HT1080 (cell line): ENCODE measurements around the gene MRGPRG. TPM values are rescaled to one million over a fixed set of nuclear protein-coding genes. Genes with fewer than 3 reads are reported as not detected.

Experiments used
- DNase-seq: peaks from one replicate; pipeline ENCODE4 v3.0.0-alpha.2; 2015; ENCODE audit warnings: low read depth
- total RNA-seq: library from RNA; depleted of rRNA; stranded (reverse); fragments of >200 nt; shearing (Covaris generic); gene quantifications from 2 replicates; pipeline ENCODE4 v1.2.3, GENCODE V29; 2014

MRGPRG gene
- total RNA-seq, 1 experiment from 2014 or later, result not detected

GRCh38 chr11:3207526-3208189, 11.0 kb downstream of the MRGPRG start:
- DNase-seq, result no peak

DNA sequence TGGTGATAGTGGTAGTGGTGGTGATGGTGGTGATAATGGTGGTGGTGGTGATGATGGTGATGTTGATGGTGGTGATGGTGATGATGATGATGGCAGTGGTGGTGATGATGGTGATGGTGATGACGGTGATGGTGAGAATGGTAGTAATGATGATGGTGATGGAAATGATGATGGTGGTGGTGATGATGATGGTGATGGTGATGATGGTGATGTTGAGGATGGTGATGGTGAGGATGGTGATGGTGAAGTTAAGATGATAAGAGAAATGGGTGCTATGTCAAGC, 11.8 kb downstream of the MRGPRG start:
- no peak for DNase-seq

- DNase-seq, result no peak
These were observed 12.3 kb downstream of the MRGPRG start for GRCh38 chr11:3206156-3206921.

DNA sequence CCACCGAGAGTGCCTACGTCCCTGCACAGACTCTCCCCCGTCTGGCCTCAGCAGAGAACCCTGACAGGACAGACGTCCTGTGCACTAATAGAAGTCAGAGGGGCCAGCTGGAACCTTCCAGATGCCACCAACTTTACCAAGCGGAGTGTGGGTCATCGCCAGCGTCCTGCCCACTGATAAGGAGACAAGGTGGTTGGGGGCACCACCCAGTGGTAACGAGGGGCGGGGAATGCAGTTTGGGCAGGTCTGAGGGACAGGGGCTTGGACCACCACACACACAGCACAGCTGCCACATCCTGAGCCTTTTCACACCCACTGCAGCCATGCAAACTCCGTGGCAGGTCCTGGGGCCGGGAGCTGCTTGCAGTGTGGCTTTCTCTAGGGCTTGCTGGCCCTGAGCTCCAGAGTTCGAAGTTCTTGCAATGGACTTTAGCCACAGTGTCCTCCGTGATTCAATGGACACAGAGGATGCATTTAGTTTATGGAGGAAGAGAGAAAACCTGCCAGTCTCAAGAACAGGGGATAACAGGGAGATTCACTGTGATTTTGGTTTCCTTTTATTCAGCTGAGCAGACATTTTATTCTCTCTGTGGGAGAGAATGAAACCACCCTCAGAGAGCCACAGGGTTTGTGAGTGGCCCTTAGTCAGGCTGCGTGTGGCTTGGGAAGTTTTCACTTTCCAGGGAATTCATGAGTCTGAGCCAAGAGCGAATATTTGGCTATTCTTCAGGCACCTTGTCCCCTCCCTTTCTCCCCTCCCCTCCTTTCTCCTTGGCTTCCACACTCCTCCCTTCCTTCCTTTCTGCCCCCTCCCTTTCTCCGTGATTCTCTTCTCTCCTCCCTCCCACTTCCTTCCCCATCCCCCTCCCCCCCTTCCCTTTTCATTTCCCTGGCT, 13.1 kb downstream of the MRGPRG start:
- DNase-seq, result no peak

GRCh38 chr11:3204141-3205015, 14.2 kb downstream of the MRGPRG start:
- no peak for DNase-seq

DNA sequence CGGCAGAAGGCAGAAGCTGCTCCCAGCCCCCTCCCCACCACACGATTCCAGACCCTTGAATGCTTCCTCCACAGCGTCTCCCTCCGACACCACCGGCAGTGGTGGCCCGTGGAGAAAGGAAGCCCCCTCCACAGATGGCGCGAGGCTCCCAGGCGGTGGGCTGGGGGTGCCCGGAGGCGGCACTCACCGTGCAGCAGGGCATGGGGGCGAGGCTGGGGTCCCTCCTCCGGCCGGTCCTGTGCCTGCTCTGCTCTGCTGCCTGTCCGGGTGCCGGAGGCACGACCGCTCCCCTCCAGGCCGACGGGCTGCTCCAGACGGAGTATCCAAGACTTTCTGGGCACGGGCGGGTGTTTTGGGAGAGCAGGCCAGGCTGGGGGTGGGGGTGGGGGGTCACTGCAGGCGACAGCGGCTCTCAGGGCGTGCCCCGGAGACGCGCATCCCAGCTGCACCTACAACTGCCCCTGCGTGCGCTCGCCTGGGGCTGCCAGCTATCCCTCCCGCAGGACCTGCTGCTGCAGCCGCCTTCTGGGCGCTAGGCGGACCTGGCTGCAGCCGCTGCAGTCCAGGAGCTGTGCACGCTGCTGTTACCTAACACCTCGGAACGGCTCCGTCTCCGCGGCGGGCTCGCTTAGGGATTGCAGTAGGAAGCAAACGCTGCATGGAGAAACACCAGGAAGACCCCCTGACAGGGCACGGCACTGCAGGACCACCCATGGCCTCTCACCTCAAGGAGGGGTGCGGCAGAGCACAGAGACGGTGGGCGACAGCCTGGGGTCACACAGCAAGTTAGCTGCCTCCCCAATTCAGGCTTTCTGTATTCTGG, 15.2 kb downstream of the MRGPRG start:
- no peak for DNase-seq

DNA sequence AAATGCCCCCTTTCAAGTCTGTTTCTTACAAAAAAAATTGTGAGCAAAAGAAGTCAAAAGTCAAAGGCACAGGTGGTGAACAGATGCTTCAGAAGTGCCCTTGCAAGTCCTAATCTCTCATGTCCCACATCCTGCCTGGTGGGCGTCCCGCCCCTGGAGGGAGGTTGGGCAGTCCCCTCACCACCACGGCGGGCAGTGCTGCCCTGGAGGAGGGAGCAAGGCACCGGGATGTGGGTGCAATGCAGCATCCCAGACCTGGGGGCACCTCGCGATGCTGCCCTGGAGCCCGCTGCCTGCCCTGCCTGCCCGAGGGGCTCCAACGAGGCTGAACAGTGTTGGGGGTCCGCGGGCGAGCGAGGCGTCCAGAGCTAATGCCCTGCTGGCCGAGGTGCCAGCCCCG, 15.9 kb downstream of the MRGPRG start:
- no peak for DNase-seq

DNA sequence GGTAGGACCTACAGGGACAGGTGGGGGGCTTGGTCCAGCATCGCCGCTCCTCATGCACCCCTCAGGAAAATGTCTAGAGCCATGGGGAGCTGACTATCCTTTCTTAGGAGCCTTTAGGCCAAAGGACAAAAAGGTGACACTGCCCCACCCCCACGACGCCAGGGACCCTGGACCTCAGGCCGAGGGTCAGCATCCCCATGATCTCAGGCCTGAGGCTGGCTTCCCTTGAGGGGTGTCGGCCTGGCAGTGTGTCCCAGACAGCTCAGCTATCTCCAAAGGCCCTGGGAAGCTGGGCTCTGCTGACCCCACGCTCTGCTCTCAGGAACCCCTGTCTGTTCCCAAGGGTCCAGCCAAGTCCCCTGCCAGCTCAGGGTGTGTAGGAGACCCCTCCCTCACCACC, 16.3 kb downstream of the MRGPRG start:
- DNase-seq, result no peak

DNA sequence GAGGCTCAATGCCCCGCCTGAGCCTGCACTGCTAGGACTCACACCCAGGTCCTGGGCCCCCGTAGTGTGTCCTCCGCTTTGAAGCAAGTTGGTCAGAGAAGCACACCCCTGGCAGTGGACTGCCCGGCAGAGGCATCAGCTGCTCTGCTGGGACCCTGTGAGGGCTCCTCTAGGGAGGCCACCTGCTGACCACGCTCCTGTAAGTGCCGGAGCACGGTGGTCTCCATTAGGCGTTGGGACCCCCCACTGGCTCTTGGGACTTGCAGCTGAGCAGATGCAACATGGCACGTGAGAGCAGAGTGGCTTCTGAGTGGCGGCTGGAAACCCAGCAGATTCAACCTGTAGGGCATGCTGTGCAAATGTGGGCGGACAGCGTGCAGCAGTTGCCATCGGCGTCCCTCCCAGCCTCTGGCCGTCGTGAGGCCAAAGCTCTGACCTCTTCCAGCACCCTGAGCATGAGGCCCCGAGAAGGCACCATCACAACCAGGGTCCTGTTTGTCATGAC, 16.9 kb downstream of the MRGPRG start:
- DNase-seq, result no peak

GRCh38 chr11:3201112-3201581, 17.5 kb downstream of the MRGPRG start:
- DNase-seq, result no peak

DNA sequence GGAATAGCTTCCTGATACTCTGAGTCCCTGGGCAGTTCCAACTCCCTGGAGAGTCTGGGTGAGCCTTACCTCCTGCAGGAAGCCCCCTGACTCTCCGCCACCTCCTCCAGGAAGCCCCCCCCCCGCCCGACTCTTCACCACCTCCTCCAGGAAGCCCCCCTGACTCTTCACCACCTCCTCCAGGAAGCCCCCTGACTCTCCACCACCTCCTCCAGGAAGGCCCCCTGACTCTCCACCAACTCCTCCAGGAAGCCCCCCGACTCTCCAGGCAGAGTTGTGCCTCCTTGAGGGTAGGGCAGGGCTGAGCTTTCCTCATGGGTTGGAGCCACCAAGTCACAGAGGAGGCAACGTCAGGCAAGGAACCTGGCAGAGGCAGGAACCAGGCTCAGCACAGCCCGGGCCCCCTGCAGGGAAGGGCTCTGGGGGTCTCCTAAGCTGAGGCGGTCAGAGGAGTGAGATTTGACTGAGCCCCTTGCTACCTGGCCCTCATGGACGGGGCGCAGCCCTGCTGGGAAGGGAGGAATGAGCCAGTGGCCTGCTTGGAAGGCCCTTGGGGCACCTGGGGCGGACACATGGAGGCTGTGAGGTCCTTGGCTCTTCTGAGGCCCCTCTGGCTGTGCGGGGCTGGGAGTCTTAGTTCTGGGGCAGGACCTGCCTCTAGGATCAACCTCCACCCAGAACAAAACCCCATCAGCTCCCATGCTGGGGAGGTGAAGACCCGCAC, 18.1 kb downstream of the MRGPRG start:
- DNase-seq, result no peak

DNA sequence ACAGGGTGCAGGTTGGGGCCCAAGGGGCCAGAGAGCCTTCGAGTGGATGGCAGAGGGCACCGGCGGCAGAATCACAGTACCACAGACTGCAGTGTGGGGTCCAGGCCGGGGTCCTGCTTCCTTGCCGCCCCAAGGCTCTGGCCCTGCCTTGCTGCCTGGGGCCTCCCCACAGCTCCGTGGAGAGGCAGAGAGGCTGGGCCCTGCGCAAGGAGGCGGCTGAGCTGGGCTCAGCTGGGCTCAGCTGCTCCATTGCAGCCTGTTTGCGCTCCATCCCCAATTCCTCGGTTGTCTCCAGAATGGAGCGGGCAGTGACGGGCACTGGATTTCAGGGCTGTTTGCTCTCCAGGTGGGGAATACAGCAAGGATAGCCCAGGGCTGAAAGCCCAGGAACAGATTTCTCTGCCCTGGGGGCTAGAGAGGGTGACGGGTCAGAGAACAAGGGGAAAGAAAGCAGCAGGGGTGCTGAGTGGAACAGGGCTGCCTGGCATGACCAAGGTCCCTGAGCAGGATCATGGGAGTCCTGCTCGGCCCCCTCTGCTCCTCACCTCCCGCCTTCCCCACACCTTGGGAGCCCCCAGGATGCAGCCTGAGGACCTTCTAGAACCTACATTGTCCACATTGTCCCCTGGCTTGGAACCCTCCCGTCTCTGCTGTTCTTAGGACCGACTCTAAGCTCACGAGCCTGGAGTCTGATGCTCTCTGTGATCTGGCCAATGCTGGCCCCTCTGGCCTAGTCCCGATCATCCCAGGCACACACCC, 18.9 kb downstream of the MRGPRG start:
- no peak for DNase-seq

GRCh38 chr11:3198815-3199214, 19.8 kb downstream of the MRGPRG start:
- no peak for DNase-seq

DNA sequence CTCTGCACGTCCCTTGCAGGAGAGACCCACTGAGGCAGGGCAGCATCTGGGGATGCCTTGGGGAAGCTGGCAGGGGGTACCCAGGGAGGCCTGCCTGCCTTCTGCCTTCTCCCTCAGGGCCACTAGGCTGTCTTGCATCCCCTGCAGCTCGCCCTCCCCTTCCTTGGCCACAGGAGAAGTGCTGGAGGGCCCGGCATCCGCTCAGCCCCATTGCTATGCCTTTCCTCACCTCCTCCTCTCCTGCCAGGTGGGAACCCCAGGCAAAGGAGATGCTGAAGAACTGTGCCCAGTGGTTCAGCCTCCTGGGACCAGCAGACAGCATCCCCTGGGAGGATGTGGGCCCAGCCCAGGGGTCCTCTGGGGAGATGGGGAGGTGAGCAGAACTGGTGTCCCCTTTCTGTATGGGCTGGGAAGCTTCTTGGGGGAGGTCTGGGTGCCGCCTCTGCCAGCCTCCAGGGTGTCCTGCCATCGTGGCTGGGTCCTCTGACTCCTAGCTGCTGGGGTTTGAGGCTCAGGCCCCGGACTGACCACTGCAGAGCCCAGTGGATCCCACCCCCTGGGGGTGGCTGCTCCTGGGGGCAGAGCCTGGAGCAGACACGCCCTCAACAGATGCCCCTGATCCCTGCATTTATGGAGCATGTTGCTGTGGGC, 20.6 kb downstream of the MRGPRG start:
- DNase-seq, result no peak

- no peak for DNase-seq
These were observed 21.4 kb downstream of the MRGPRG start for GRCh38 chr11:3197044-3197695.

- no peak for DNase-seq
These were observed 22.2 kb downstream of the MRGPRG start for GRCh38 chr11:3196161-3197043.
